Stimulated activated CD4-positive, alpha-beta T cell treated with anti-CD3 and anti-CD28 coated beads, Interleukin-4, amount 100 ng/mL, for 24 hours (primary cell): ENCODE results near the gene PANK2.
"Not testable (repeated sequence)": the region's sequence is repeated elsewhere in the genome, so short reads cannot be mapped to it uniquely, and the experiment has no call there.

Experiments used
- DNase-seq: peaks from one replicate; pipeline ENCODE4 v3.0.0-alpha.2; 2020

PANK2 gene

GRCh38 chr20:3871550-3872265, 17.5 kb upstream of the PANK2 start:
- no peak for DNase-seq

GRCh38 chr20:3873507-3873906, 15.7 kb upstream of the PANK2 start:
- no peak for DNase-seq

GRCh38 chr20:3874194-3874844, 14.9 kb upstream of the PANK2 start:
- DNase-seq, result no peak

GRCh38 chr20:3875378-3875974, 13.7 kb upstream of the PANK2 start:
- DNase-seq, result no peak

GRCh38 chr20:3876000-3876399, 13.2 kb upstream of the PANK2 start:
- no peak for DNase-seq

GRCh38 chr20:3876676-3877075, 12.5 kb upstream of the PANK2 start:
- DNase-seq, result no peak

GRCh38 chr20:3878921-3879274, 10.3 kb upstream of the PANK2 start:
- not testable (repeated sequence) for DNase-seq

- DNase-seq, result no peak
These were observed 3.5 kb upstream of the PANK2 start for GRCh38 chr20:3885715-3886114.

GRCh38 chr20:3887876-3888620, 1.1 kb upstream of the PANK2 start:
- DNase-seq, result no peak

- peak; percentile 46 for DNase-seq
These were observed 556 bp downstream of the PANK2 start for GRCh38 chr20:3889489-3890397.

GRCh38 chr20:3890398-3890751, 1.2 kb downstream of the PANK2 start:
- no peak for DNase-seq

- DNase-seq, result no peak
These were observed 2.1 kb downstream of the PANK2 start for GRCh38 chr20:3890999-3891929.

- DNase-seq, result no peak
These were observed 5.6 kb downstream of the PANK2 start for GRCh38 chr20:3894796-3895195.

- no peak for DNase-seq
These were observed 7.1 kb downstream of the PANK2 start for GRCh38 chr20:3896302-3896701.

GRCh38 chr20:3896853-3897583, 7.8 kb downstream of the PANK2 start:
- no peak for DNase-seq

GRCh38 chr20:3898181-3898580, 9.0 kb downstream of the PANK2 start:
- DNase-seq, result not testable (repeated sequence)

GRCh38 chr20:3898639-3899038, 9.5 kb downstream of the PANK2 start:
- DNase-seq, result no peak

- DNase-seq, result no peak
These were observed 11.0 kb downstream of the PANK2 start for GRCh38 chr20:3900187-3900604.

- DNase-seq, result no peak
These were observed 12.0 kb downstream of the PANK2 start for GRCh38 chr20:3901028-3901705.
